Ascending aorta (tissue), 2 donors: ENCODE measurements around the gene RAB5B. TPM values are rescaled to one million over a fixed set of nuclear protein-coding genes. Genes with fewer than 3 reads are reported as not detected.

ENCODE experiments used
- DNase-seq, 2 donors: peaks; one replicate each; pipeline ENCODE4 v3.0.0-alpha.2; 2019; ENCODE audit warnings: low spot score in 2 of 2
- H3K27ac ChIP-seq, 2 donors: fragments of 200-600 bp; sonication (generic); one replicate each; pipeline ENCODE4 v1.5.1; 2016 to 2017; ENCODE audit warnings: mild to moderate bottlenecking in 1 of 2
- H3K27me3 ChIP-seq: fragments of 200-600 bp; sonication (generic); one replicate; pipeline ENCODE4 v1.5.1; 2017
- H3K36me3 ChIP-seq, 2 donors: fragments of 200-600 bp; sonication (generic); one replicate each; pipeline ENCODE4 v1.5.1; 2016
- H3K4me1 ChIP-seq, 2 donors: fragments of 200-600 bp; sonication (generic); one replicate each; pipeline ENCODE4 v1.5.1; 2016 to 2017; ENCODE audit warnings: mild to moderate bottlenecking in 1 of 2
- H3K4me3 ChIP-seq, 2 donors: fragments of 200-600 bp; sonication (generic); one replicate each; pipeline ENCODE4 v1.5.1; 2016 to 2017; ENCODE audit warnings: mild to moderate bottlenecking in 1 of 2
- H3K9me3 ChIP-seq, 2 donors: fragments of 200-600 bp; sonication (generic); one replicate each; pipeline ENCODE4 v1.5.1; 2016
- CTCF ChIP-seq, 3 experiments: fragments of 200-600 bp in 2 of 3; fragments of 450-650 bp in 1 of 3; sonication (generic) in 2 of 3; IDR thresholded peaks; one replicate each; pipeline ENCODE4 v1.5.1; 2016 to 2019; ENCODE audit warnings: antibody characterized with exemption in 3 of 3, mild to moderate bottlenecking in 1 of 3, moderate library complexity in 1 of 3
- intact Hi-C: fragments of 100-400 bp; cut with DNase I; formaldehyde crosslinking; loops from one replicate; pipeline ENCODE4 v1.15.1; 2023
- total RNA-seq: library from RNA; depleted of rRNA; stranded (reverse); fragments of >200 nt; gene quantifications from one replicate; pipeline ENCODE4 v1.1.0, GENCODE V29; 2016

The RAB5B gene
- total RNA-seq, 1 donor from 2014 or later, result 48.0 TPM

- H3K9me3 ChIP-seq, result no peaks in the 10 kb centered on the region
- no peaks in the 10 kb centered on the region for H3K27me3 ChIP-seq
- intact Hi-C loops, result no loop called here
- peak overlapping the region; percentile 55 to 60 for H3K27ac ChIP-seq
- H3K36me3 ChIP-seq, result peaks cover 9 to 14% of the 10 kb centered on the region in 2 donors
- peak overlapping the region in 1 of 2 donors; percentile 43 for H3K4me3 ChIP-seq
- peak in 1 of 3 experiments; percentile 12 for TF ChIP-seq CTCF (IDR thresholded peaks at IDR 0.05)
- peak in 1 of 2 donors; percentile 61 for DNase-seq
- peaks cover 8 to 26% of the 10 kb centered on the region in 2 donors for H3K4me1 ChIP-seq
Observed at GRCh38 chr12:55935738-55936151, 38.1 kb upstream of the RAB5B start.

GRCh38 chr12:55937981-55938380, 35.9 kb upstream of the RAB5B start:
- DNase-seq, result no peak
- Histone ChIP-seq H3K27me3 (no peaks in the 10 kb centered on the region), H3K4me1 (peaks cover 4 to 17% of the 10 kb centered on the region in 2 donors), H3K9me3 (no peaks in the 10 kb centered on the region), H3K27ac (no peak overlapping the region), H3K36me3 (peaks cover 13 to 32% of the 10 kb centered on the region in 2 donors), H3K4me3 (no peak overlapping the region)
- no peak for TF ChIP-seq CTCF (IDR thresholded peaks at IDR 0.05)
- intact Hi-C loops, result no loop called here

- Histone ChIP-seq H3K4me1 (peaks cover 0 to 12% of the 10 kb centered on the region in 2 donors), H3K27ac (no peak overlapping the region), H3K4me3 (no peak overlapping the region), H3K9me3 (no peaks in the 10 kb centered on the region), H3K36me3 (peaks cover 22 to 41% of the 10 kb centered on the region in 2 donors), H3K27me3 (no peaks in the 10 kb centered on the region)
- no peak for TF ChIP-seq CTCF (IDR thresholded peaks at IDR 0.05)
- intact Hi-C loops, result no loop called here
- no peak for DNase-seq
Observed at GRCh38 chr12:55938826-55939501, 34.9 kb upstream of the RAB5B start.

GRCh38 chr12:55940065-55940732, 33.7 kb upstream of the RAB5B start:
- H3K4me3 ChIP-seq, result peak overlapping the region in 1 of 2 donors; percentile 42
- peaks cover 30 to 52% of the 10 kb centered on the region in 2 donors for H3K36me3 ChIP-seq
- no peaks in the 10 kb centered on the region for H3K27me3 ChIP-seq
- H3K27ac ChIP-seq, result peak overlapping the region; percentile 53 to 71
- peak; percentile 83 to 90 (median 87) for TF ChIP-seq CTCF (IDR thresholded peaks at IDR 0.05)
- intact Hi-C loops, result loop anchor here (1.0 kb wide), 3 partner anchors 14 to 202 kb away; partner anchors contain the start of gene SARNP
- no peaks in the 10 kb centered on the region for H3K9me3 ChIP-seq
- DNase-seq, result peak; percentile 36 to 93
- H3K4me1 ChIP-seq, result peaks cover 0 to 7% of the 10 kb centered on the region in 2 donors

GRCh38 chr12:55942055-55942454, 31.8 kb upstream of the RAB5B start:
- no peak for DNase-seq
- intact Hi-C loops, result no loop called here
- peaks cover 30 to 63% of the 10 kb centered on the region in 2 donors for H3K36me3 ChIP-seq

More at GRCh38 chr12:55942055-55942454, 31.8 kb upstream of the RAB5B start:
- Histone ChIP-seq H3K4me3 (no peak overlapping the region), H3K9me3 (no peaks in the 10 kb centered on the region), H3K27ac (no peak overlapping the region), H3K27me3 (no peaks in the 10 kb centered on the region), H3K4me1 (peaks cover 0 to 7% of the 10 kb centered on the region in 2 donors)
- no peak for TF ChIP-seq CTCF (IDR thresholded peaks at IDR 0.05)
